Gastroesophageal sphincter (tissue), 3 donors: Measurements from ENCODE around the gene LGMN.

Source experiments
- EP300 ChIP-seq: sonication (generic); formaldehyde crosslinking; IDR thresholded peaks from one replicate; pipeline ENCODE4 v1.6.1; 2017; ENCODE audit warnings: antibody characterized with exemption, mild to moderate bottlenecking
- POLR2A ChIP-seq, 2 donors: fragments of 450-650 bp; IDR thresholded peaks; one replicate each; pipeline ENCODE4 v1.6.1; 2017; ENCODE audit warnings: antibody characterized with exemption in 2 of 2, mild to moderate bottlenecking in 2 of 2, moderate library complexity in 1 of 2
- POLR2AphosphoS5 ChIP-seq: sonication (generic); formaldehyde crosslinking; IDR thresholded peaks from one replicate; pipeline ENCODE4 v1.6.1; 2017; ENCODE audit warnings: antibody characterized with exemption
- TF ChIP-seq, protein P1 (sequence below), 4 experiments: fragments of 200-600 bp in 2 of 4; fragments of 450-650 bp in 2 of 4; sonication (generic) in 1 of 4; IDR thresholded peaks; one replicate each; pipeline ENCODE4 v1.5.1; 2017 to 2019; ENCODE audit warnings: antibody characterized with exemption in 4 of 4, mild to moderate bottlenecking in 2 of 4, moderate library complexity in 2 of 4

DNA sequence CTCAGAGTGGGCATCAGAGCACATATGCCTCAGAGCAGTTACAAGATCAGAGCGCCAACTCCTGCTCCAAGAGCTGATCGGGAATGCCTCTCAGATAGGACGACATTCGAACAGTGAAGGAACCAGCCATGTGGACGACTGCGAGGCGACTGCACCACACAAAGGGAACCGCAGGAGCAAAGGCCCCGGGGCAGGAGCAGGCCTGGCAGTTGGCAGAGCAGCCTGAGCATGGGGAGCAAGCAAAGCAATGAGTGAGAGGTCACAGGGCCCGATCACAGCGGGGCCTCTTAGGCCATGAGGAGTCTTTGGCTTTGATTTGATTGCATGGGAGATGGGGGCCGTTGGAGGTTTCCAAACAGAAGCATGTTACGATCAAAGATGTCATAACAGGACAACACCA, 90.3 kb downstream of the LGMN start:
- TF ChIP-seq, protein P1, sequence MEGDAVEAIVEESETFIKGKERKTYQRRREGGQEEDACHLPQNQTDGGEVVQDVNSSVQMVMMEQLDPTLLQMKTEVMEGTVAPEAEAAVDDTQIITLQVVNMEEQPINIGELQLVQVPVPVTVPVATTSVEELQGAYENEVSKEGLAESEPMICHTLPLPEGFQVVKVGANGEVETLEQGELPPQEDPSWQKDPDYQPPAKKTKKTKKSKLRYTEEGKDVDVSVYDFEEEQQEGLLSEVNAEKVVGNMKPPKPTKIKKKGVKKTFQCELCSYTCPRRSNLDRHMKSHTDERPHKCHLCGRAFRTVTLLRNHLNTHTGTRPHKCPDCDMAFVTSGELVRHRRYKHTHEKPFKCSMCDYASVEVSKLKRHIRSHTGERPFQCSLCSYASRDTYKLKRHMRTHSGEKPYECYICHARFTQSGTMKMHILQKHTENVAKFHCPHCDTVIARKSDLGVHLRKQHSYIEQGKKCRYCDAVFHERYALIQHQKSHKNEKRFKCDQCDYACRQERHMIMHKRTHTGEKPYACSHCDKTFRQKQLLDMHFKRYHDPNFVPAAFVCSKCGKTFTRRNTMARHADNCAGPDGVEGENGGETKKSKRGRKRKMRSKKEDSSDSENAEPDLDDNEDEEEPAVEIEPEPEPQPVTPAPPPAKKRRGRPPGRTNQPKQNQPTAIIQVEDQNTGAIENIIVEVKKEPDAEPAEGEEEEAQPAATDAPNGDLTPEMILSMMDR (IDR thresholded peaks at IDR 0.05), result no peak
- TF ChIP-seq POLR2A (IDR thresholded peaks at IDR 0.05) (no peak), POLR2AphosphoS5 (no peak), EP300 (no peak)
